Activated T-cell treated with anti-CD3 and anti-CD28 coated beads for 1 hour (primary cell): Measurements from ENCODE around the gene GORASP1.
"Not testable (repeated sequence)": the region's sequence is repeated elsewhere in the genome, so short reads cannot be mapped to it uniquely, and the experiment has no call there.

Source experiments
- DNase-seq: peaks from one replicate; pipeline ENCODE4 v3.0.0-alpha.2; 2020; ENCODE audit warnings: low read depth

The GORASP1 gene

DNA sequence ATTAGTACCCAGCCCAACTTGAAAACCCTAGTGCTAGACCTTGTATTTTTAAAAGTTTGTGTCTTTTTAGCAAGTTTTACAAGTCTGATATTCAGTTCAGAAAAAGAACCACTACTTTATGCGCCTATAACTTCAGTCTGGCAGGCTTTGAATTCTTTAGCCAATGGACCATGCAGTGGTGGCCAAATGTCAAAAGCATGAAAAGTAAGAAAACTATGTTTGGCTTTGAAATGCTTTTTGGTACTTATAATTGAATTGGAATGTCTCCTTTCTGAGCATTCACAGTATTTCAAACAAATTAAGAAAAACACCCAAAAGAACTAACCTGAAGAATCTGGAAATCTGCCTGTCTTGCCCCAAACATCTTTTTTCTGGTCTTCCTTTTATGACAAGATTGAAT, 42.8 kb downstream of the GORASP1 start:
- DNase-seq = no peak

DNA sequence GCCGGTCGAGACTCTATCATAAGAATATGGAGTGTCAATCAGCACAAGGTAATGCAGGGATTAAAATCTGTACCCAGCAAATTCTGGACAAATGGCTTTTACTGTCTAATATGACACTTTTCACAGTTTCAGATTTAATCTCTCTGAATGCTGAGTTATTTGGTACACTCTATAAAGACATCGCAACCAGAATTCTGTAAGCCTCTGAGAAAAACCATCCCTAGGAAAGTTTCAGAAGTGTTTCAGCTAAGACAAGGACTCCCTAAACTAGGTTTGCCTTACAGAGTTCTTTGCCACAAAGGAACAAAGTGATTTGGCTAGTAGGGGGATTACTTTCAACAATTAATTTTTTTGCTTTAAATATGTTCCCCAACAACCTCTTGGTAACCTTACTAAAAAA, 44.3 kb downstream of the GORASP1 start:
- DNase-seq = no peak

DNA sequence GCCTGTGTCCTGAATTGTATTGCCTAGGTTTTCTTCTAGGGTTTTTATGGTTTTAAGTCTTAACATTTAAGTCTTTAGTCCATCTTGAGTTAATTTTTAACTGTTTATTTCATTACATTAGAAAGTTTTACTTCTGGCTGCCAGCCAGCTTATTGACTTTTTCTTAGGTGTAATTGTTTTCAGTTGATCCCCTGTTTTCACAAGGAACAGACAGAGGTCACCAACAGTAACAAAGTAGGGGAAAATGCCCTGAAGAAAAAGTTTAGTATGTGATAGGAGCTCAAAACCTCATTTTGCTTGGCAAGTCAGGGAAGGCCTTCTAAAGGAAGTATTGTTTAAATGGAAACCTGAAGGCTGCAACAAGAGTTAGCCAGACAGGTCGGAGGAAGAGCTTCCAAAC, 45.2 kb downstream of the GORASP1 start:
- no peak for DNase-seq

DNA sequence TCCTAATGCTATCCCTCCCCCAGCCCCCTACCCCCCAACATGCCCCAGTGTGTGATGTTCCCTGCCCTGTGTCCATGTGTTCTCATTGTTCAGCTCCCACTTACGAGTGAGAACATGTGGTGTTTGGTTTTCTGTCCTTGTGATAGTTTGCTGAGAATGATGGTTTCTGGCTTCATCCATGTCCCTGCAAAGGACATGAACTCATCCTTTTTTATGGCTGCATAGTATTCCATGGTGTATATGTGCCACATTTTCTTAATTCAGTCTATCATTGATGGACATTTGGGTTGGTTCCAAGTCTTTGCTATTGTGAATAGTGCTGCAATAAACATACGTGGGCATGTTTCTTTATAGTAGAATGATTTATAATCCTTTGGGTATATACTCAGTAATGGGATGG, 46.2 kb downstream of the GORASP1 start:
- not testable (repeated sequence) for DNase-seq

DNA sequence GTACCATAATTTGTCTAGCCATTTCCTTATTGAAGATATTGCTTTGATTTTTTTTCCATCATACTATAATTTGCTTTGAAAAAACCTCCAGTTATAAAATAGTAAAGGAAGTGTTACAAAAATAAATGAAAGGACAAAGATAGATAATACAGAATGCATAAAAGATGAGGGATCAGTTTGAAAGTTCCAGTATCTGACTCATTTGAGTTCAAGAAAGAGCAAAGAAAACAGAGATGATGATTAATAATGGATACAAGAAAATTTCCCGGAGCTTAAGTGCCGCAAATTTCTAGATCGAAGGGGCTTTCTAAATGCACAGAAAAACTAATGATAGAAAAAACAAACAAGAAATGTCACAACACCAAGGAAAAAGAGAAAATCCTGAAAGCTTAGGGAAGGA, 51.3 kb downstream of the GORASP1 start:
- DNase-seq = no peak

DNA sequence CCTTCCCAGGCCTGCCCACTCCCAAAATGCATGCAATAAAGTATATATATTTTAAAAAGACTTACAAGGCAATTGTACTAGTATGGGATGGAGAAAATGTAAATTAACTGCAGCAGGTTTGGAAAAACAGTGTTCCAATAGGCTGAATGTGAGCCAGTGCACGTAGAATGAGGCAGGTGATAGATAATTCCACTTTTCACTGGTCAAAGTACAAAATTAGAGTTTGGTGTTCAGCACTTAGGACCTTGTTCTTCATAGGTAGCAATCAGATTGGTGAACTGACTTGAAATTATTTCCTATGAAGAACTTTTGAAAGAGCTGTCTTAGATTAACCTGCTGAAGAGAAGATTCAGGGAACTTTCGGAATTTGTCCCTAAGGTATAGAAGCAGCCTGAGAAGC, 53.7 kb downstream of the GORASP1 start:
- DNase-seq = no peak

DNA sequence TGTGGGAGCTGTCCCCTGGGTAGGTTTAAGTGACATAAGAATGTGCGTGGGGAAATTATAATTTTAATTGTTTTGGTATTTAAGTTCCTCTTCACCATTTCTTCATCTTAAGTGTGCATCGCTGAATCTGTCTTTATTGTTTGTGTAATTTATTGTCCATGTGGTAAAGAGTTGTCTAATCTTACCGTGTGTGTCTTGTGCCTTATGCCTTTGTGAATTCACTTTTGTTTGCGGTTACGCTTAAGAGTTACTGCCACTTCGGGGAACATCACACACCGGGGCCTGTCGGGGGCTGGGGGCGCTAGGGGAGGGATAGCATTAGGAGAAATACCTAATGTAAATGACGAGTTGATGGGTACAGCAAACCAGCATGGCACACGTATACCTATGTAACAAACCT, 54.8 kb downstream of the GORASP1 start:
- DNase-seq = no peak

DNA sequence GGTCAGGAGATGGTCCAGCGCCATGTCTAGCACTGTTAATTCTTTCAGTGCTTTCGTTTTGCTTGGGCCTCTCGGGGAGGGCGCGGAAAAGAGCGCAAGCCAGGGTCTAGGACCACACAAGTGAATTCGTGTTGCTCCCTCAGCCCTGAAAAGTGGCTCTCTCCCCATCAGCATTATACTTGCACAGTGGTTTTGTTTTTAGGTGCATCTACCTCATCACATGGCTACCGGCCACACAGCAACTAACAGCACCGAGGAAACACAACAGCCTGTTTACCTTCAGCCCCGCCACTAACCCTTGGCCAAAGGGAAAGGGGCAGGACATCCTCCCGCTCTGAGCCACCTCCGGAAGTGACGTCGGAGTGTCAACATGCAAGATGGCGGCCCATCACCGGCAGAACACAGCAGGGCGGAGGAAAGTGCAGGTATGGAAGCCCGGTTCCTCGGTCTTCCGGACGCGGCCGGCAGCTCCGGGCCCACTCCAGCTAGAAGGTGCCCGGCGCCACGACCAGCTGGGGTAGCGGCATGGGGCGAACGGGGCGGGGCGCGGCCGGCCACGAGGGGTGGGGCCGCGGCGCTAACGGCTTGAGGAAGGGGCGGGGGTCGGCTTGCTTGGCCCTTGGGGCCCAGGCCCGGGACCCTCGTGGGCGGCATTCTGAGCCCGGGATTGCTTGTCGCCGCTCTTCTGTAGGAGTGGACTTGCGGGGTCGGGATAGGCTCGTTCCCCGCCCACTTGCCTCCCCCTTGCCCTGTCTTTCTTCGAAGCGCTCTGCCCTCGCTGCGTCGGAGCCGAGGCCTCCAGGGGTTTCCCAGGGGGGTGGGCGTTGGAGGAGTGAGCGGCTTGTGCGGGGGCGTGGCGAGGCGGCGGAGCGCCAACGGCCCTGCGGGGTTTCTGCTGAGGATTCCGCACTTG, 55.5 kb downstream of the GORASP1 start, which contains the start of the genes SCN11A and WDR48:
Gene SCN11A, minus strand, starts transcription at position 296 of the 913 bp plus-strand sequence. CDS start 101,582 bp downstream, outside the sequence.
Gene WDR48, plus strand, starts transcription at position 368 of the 913 bp plus-strand sequence. Its CDS starts 10 bp downstream, at position 378.
- DNase-seq = peak; percentile 84

DNA sequence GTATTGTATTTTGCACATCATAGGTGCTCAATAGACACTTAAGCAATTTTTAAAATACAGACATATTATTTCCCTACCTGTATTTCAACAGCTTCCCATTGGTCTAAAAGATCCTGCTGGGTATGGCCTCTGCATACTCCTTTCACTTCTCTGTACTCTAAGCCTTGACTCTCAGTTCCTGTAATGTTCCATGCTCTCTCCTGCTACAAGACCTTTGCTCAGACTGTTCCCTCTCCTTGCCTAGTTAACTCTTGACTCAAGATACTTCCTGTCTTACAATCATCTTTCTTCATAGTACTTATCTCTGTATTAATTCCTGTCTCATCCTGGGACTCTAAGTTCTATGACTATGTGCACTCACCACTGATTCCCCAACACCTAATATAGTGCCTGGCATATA, 57.4 kb downstream of the GORASP1 start:
- no peak for DNase-seq
